Measurements from ENCODE around the gene TSPAN18.

DNA sequence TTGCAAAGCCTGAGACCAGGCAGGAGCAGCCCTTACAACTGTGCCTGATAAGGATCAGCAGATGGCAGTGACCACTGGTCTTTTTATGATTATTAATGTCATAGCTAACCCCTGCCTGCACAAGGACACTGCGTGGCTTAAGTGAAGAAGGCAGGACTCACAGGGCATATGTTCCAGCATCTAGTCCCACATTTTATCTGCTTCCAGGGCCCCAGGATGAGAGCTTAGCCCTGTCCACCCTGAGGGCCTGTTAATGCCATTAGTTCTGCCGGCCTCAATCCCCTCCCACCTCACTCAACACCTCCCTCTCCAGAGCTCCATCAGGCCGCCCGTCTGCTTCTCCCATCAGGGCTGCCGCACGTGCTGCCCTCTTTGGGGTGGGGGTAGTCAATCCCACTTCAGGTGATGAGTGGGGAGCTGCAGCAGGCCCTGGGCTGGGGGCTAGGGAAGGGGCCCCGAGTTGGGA, 33.1 kb upstream of the TSPAN18 start:
- no peak for TF ChIP-seq EZH2 (IDR thresholded peaks at IDR 0.05)
- TF ChIP-seq POLR2AphosphoS5 (IDR thresholded peaks at IDR 0.05; ENCODE audit: borderline replicate concordance, low read depth, low read length), result no peak
- no peak for TF ChIP-seq FOXP2 (optimal IDR thresholded peaks at IDR 0.05; ENCODE audit: control extremely low read depth, extremely low read length, insufficient read depth)

Measured in SK-N-MC (cell line).